Measurements from ENCODE around the gene LSM3.

LSM3 gene

DNA sequence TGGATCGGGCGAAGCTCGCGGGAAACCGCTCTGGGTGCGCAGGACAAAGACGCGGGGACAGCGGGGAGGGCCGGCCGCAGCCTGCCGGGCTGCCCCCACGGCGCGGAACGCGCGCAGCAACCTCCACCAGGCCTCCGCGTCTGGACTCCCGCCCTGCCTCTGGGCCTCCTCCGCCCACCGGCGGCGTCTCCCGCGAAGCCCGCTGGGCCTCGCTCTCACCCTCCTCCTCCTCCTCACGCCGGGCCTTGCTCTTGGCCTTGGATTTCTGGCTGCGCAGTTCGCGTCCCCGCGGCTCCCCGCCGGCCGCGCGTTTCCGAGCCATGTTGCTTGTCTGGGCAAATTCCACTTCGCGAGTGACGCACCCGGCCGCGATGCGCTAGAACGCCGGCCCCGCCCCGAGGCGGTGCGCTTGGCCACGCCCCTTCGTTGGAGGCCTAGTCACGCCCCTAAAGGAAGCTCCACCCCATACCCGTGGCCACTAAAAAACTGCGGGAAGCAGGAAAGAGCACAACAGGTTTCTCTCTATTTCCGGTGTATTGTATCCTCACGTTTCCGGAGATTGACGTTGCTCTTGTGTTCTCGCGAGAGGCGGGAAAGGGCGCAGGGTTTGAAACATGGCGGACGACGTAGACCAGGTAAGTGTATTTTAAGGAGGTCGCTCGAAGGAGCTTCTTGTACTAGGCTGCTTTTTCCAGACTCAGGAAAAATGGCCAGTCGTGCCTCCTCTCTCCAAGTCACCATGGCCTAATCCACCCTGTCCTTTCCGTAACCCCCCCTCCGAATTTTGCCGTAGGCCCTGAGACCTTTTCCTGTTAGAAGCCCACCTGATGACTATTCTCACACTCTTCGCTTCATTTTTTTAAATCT is at the start of gene LSM3, which contains the start of gene XPC:
LSM3 (plus strand) TSS at position 571 of the 867 bp plus-strand sequence; CDS start at position 615, 44 bp downstream.
XPC (minus strand) TSS at position 355 of the 867 bp plus-strand sequence; CDS start at position 322, 33 bp downstream.
- DNase-seq: peak; percentile 71 to 99 (median 96)

DNA sequence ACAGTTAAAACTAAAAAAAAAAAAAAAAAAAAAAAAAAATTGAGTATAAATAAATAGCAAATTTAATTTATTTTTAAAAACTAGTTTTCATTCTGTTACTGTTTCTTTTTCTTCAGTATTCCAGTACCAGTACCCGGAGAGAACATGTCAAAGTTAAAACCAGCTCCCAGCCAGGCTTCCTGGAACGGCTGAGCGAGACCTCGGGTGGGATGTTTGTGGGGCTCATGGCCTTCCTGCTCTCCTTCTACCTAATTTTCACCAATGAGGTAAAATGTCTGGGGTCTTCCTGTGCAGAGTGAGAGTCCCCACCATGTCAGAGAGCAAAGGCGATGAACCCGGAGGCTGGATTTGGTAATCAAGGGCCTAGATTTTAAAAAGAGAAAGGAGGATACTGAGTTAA is 49.3 kb upstream of the LSM3 start:
- DNase-seq: no peak

DNA sequence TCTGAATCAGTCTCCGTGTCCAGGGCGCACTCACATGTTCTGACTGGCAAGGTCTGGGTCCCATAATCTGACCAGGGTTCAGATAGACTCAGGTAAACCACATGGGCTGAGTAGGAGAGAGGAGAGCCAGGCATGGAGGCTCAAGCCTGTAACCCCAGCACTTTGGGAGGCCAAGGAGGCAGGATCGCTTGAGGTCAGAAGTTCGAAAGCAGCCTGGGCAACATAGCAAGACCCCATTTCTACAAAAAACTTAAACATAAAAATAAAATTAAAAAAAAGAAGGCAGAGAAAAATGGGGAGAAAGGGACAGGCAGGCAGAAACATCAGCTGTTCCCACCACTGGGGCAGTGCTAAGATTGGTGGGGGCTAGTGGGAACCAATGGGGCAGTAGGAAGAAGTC is 48.4 kb upstream of the LSM3 start:
- no peak for DNase-seq

DNA sequence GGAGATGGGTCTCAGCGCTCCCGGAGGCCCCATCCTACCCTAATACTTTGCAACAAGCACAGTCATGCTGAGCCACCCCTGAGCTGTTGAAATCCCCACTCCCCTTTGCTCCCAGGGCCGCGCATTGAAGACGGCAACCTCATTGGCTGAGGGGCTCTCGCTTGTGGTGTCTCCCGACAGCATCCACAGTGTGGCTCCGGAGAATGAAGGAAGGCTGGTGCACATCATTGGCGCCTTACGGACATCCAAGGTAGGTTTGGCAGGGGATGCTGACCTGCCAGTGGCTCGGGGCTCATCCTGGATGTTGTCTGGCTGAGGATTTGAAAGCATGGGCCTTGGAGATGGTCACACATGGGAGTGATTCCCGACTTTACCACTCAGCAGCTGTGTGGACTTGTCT is 47.9 kb upstream of the LSM3 start:
- DNase-seq: no peak

DNA sequence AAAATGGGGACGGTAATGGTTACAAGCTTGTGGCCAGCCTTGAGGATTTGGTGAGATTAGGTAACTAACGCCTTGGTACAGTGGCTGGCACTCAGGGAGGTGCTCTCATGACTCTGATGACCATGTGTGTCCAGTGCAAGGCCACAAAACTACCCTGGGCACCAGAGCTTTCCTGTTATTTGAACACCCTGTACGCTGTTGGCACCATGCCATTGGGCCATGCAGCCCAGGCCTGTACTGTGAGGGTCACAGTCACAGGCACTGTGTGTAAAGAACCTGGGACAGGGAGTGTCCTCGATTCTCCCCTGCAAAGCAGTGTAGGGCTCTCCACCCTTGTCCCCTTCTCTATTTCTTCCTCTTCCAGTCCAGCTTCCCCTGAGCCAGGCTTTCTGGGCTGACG is 47.5 kb upstream of the LSM3 start:
- DNase-seq: no peak

DNA sequence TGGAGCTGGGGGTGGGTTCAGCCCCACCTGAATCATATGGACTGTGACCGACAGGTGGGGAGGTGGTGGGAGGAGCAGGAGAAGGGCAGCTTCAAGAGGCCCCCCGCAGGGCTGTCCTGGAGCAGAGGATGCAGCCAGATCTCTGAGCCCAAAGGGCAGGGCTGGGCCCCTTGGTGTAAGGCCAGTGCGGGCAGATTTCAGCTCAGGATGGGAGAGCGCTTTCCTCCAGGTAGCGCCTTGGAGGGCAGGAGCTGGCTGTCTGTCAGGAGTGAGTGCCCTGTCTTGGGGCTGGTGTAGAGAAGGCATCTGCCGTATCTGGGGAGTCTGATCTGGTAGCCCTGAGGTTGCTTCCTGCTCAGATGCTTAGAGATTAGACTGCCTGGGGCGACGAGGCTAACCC is 46.5 kb upstream of the LSM3 start:
- no peak for DNase-seq

DNA sequence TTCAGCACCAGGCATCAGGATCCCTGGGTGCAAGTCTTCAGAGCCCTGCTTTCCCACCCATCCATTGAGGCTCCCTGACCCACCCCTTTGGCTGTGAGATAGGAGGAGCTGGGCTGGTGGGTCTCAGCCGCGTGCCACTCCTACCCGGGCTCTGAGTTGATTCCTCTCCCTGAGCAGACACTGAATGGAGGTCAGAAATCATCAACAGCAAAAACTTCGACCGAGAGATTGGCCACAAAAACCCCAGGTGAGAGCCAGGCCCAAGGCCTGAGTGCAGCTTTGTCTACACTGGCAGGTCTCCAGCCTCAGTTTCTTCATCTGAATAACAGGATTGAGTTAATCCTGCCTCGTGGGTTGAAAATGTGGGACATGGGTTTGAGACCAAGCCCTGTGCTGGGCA is 45.9 kb upstream of the LSM3 start:
- no peak for DNase-seq

DNA sequence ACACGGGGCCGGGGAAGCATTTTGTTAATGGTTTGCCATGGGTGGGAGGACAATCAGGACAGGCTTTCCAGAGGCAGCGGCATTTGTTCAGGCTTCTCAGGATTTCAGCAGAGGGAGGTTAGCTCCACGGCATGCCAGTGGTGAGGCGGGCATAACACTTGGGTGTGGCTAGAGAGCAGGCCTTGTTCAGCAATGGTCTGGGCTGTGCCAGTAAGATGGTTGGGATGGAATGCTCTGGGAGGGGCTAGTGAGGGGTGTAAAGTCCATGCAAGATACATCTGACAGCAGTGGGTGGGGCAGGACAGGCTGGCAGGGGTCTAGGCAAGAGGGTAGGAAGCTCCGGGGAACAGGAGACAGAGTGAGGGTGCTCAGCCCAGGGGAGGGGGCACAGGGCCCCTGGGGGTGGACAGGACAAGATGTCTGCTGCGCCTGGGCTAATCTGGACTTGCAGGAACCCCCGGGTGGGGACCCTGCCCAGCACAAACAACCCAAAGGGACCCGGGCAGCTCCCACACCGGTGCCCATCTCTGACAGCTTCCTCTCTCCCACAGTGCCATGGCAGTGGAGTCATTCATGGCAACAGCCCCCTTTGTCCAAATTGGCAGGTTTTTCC is 45.3 kb upstream of the LSM3 start:
- DNase-seq: no peak

DNA sequence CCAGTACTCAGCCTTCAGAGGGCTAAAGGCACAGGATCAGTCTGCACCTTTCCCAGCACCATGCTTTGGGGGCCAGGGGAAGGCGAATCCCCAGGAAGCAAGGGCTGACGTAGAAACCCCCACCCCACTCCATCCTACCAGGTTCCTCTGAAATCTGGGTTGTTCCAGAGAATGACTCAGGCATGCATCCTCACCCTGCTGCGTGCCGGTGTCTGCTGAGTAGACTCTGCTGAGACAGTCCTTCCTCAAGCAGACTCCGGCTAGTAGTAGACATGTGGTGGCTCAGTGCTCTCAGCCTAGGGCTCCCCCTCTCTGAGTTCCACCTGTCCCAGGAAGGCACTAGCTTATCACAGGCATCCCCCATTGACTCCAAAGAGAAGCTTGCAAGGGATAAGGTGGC is 44.7 kb upstream of the LSM3 start:
- no peak for DNase-seq

DNA sequence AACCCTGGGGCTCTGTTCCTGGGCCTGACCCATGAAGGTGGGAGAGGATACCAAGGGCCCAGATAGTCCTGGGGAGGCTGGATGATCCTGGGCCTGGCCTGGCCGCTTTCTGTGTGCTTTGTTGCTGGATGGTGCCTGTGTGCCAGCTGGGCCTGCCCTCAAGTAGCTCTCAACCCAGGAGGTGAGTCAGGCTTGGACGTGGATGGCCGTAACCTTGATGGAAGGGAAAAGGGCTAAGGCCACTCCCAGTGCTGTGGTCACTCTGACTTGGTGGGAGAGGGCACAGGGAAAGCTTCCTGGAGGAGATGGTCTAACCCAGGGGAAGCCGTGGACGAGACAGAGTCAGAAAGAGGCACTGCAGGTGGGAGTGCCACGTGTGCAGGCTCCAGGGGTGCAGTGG is 44.3 kb upstream of the LSM3 start:
- no peak for DNase-seq

DNA sequence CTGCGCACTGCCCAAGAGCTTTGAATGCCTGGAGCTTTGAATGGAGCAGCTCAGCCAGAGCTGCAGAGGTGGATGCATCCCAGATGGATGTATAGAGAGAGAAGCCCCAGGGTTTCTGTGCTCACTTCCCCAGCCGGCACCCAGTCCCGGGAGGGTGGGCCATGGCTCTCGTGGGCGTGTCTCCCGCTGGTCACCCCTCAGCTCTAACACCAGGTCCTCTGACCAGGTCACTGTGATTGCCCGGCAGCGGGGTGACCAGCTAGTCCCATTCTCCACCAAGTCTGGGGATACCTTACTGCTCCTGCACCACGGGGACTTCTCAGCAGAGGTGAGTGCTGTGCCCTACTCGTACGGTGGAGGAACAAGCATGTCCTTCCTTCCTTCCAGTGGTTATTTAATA is 43.0 kb upstream of the LSM3 start:
- no peak for DNase-seq

DNA sequence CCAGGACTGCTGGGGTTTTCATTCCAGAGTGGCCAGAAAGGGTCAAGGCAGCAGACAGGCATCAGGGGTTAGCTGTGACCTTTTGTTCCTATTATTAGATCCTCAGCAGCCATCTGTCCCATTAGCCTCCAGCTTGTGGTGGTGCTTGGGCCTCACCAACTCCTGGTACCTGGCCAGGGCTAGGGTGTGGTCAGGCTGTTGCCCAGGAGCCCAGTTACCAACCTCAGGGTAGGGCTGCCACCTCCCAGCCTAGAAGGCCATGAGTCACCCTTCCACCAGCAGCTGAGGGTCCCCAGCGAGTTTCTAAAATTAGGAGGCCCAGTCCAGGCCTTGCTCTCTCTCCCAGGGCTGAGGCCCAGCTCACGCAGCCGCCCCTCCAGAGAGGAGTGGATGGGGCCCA is 41.6 kb upstream of the LSM3 start:
- DNase-seq: no peak

DNA sequence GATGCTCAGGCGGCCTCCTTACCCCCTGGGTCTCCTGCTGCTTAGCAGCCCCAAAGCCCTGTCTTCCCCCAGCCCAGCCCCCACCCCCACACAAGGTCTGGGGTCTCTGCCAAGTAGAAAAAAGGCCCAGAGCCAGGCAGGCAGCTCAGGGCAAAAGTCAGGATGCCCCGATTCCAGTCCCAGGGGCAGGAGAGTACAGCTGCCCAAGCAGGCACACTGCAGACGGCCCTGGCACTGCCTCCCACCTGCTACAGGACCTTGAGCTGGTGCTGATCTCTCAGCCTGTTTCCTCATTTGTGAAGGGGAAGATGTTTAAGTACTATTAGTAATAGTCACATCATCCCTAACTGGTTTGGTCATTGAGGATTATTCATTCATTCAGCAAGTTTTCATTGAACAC is 41.2 kb upstream of the LSM3 start:
- peak in 1 of 58 donors; percentile 13 for DNase-seq

DNA sequence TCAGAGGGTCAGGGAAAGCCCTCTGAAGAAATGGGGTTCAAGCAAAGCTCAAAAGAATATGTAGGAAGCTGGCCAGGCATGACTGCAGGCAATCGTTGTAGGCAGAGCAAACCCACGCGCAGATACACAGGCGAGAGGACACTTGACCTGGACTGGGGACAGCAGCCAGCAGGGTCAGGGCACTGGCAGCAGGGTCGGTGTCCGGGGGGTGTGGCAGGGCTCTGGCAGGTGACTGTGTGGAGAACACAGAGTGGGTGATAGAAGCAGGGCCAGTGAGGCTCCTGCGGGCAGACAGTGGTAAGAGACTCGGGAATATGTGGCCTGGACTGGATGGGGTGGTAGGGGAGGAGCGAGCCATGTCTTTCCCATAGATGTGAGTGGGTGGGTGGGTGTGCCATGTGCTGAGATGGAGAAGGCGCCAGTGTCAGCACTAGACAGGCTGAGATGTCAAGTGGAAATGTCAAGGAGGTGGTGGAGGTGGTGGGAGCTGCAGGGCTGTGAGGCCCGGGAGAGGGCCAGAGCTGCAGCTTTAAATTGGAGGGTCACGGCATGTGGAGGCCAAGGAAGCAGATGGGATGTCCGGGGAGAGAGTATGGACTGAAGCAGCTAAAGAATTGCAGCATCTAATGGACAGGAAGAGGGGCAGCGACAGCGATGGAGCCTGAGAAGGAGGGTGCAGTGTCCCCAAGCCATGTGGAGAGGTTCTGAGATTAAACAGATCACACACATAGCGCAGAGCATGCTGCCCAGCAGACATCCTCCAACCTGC is 40.3 kb upstream of the LSM3 start:
- no peak for DNase-seq

DNA sequence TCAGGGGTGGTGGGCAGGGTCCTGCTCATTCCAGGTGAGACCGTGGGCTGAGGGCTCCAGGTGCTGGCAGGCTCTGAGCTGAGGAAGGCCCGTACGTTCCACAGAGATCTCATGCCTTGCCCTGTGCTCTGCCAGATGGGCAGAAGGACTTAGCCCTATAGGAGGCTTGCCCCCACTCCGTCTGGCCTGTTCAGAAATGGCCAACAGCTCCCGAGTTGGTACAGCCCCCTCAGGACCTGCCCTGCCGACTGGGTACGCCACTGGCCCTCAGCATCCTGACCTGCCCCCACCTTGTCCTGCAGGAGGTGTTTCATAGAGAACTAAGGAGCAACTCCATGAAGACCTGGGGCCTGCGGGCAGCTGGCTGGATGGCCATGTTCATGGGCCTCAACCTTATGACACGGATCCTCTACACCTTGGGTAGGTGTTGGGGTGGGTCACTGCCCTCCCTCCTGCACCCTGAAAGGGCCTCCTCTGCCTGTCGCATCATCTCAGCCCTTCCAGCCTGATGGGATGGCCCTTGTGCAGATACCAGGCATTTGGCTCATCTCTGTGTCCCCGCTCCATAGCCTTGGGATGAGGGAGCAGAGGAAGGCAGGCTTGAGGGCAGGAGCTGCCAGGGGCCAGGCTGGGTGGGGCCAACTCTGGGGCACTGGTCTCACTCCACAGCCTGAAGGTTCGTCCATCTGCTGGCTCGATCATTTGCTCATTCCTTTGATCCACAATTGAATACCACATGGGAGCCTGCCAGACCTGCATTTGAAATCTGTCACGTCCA is 39.5 kb upstream of the LSM3 start:
- DNase-seq: no peak

DNA sequence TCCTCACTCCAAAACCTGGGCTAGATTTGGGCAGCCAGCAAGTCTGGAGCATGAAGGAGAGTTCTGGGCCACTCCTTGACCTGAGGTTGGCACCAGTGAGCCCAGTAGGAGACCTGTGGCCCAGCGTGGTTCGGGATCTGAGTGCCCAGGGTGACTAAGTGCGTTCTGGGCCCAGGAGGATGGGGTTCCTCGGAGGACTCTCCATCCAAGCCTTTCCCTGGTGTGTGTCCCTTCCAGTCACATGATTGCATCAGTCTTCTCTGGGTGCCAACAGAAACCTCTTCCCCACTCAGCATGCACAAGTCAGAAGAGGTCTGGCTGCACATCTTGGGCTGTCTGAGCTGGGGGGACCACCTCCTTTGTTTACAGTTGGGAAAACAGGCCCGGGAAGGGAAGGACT is 38.8 kb upstream of the LSM3 start:
- DNase-seq: no peak

DNA sequence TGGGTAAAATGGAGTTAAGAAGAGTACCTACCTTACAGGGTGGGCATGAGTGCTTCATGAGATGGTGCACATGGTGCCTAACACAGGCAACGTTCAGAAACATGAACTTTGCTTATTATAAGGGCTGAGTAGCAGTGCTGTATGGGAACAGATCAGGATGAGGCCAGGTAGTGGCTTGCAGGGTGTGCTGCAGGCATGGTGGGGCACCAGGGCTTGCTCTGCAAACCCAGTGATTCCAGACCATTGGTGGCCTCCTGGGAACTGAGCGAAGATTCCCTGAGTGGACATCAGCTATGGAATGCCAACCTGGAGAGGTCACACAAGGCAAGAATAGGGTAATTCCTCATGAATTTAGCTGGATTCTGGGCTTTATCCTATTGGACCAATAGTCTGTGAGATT is 37.9 kb upstream of the LSM3 start:
- DNase-seq: no peak

DNA sequence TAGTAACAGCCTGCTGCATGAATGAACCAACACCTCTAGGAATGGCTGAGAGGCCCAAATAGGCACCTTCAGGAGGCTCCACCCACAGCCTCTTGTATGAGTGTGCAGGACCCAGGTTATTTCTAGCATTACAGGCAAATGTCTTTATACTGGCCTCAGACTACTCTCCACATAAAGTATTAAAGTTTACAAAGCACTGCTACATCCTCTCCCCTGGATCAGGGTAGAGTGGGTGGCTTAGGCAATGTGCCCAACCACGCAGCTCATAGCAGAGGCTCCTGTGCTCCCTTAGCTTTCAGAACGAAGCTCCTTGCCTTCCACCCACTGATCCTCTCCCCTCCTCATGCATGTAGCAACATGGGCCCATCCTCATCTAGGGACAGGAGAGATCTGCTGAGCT is 37.5 kb upstream of the LSM3 start:
- peak in 8 of 58 donors; percentile 14 to 38 (median 27) for DNase-seq

DNA sequence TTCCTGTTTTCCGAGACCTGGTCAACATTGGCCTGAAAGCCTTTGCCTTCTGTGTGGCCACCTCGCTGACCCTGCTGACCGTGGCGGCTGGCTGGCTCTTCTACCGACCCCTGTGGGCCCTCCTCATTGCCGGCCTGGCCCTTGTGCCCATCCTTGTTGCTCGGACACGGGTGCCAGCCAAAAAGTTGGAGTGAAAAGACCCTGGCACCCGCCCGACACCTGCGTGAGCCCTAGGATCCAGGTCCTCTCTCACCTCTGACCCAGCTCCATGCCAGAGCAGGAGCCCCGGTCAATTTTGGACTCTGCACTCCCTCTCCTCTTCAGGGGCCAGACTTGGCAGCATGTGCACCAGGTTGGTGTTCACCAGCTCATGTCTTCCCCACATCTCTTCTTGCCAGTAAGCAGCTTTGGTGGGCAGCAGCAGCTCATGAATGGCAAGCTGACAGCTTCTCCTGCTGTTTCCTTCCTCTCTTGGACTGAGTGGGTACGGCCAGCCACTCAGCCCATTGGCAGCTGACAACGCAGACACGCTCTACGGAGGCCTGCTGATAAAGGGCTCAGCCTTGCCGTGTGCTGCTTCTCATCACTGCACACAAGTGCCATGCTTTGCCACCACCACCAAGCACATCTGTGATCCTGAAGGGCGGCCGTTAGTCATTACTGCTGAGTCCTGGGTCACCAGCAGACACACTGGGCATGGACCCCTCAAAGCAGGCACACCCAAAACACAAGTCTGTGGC is 36.8 kb upstream of the LSM3 start:
- peak in 24 of 58 donors; percentile 5 to 66 (median 38) for DNase-seq

DNA sequence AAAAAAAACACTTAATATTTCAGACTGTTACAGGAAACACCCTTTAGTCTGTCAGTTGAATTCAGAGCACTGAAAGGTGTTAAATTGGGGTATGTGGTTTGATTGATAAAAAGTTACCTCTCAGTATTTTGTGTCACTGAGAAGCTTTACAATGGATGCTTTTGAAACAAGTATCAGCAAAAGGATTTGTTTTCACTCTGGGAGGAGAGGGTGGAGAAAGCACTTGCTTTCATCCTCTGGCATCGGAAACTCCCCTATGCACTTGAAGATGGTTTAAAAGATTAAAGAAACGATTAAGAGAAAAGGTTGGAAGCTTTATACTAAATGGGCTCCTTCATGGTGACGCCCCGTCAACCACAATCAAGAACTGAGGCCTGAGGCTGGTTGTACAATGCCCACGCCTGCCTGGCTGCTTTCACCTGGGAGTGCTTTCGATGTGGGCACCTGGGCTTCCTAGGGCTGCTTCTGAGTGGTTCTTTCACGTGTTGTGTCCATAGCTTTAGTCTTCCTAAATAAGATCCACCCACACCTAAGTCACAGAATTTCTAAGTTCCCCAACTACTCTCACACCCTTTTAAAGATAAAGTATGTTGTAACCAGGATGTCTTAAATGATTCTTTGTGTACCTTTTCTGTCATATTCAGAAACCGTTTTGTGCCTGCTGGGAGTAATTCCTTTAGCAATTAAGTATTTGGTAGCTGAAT is 35.9 kb upstream of the LSM3 start:
- DNase-seq: no peak

Data from anterior cingulate cortex (tissue), 58 donors.